GM19193 (cell line): ENCODE results near the gene SCAI.

Experiments
- POLR2A ChIP-seq: IDR thresholded peaks from 4 replicates; pipeline ENCODE4 v1.6.1; 2011; ENCODE audit not compliant: insufficient read depth, insufficient read length; ENCODE audit errors: extremely low read depth

SCAI gene

GRCh38 chr9:124941679-124942561 lies 201.4 kb downstream of the SCAI start:
- TF ChIP-seq POLR2A, result no peak

- TF ChIP-seq POLR2A, result peak; percentile 91
These were observed 202.2 kb downstream of the SCAI start, which contains the start of gene GOLGA1 for GRCh38 chr9:124940894-124941678. GOLGA1 (minus strand) TSS chr9:124941083; CDS start chr9:124938711, 2,372 bp downstream.

DNA sequence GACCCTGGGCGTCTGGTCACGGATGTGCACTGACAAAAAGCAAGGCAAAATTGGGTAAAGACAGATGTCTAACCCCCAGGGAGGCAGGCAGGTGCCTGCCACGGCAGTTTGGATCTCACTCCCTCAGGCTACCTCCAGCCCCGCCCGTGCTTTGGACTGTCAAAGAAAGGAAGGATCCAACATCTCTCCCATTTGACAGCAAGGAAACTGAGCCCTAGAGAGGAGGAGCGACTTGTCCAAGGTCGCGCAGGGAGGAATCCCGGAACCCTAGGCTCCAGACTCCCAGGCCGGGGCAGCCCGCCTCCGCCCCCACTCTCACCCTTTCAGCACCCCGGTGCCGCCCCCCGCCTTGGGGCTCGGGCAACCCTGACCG lies 202.8 kb downstream of the SCAI start:
- no peak for TF ChIP-seq POLR2A

DNA sequence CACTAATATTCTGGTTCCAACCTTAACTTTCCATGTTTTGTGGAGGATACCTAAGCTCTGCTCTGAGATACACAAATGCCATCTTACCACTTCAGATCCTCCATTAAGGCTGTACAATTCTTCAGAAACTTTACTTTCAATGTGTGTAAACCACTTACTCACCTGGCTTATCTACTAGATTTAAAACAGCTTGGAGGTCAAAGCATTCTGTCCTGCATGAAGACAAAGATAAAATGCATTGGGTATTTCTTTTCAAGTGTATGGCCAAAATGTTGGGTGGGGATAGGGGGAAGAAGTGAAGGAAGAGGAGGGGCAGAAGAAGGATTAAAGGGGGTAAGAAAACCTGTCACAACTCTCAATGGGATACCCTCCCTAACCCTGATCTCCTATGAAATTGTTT lies 203.4 kb downstream of the SCAI start:
- TF ChIP-seq POLR2A, result no peak

DNA sequence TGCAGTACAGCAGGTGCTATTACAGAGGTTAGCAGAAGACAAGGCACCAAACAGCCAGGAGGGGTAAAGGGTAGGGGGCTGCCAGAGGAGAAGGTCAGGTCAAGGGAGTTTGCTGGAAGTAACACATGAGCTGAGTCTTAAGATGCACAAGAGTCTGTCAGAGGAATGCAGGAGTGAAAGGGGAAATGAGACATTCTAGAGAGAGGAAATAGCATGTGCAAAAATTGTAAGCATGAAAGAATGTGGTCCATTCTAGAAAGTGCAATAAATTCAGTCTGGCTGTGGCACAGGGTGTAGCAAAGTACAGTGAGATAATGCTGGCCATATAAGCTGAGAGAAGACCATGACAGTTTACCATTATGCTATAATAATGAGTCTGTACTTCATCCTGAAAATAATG lies 209.0 kb downstream of the SCAI start:
- no peak for TF ChIP-seq POLR2A

GRCh38 chr9:124932333-124932732 lies 211.0 kb downstream of the SCAI start:
- TF ChIP-seq POLR2A, result no peak

- TF ChIP-seq POLR2A, result no peak
These were observed 213.9 kb downstream of the SCAI start for GRCh38 chr9:124929464-124929863.

GRCh38 chr9:124928116-124928515 lies 215.2 kb downstream of the SCAI start:
- TF ChIP-seq POLR2A, result no peak

- TF ChIP-seq POLR2A, result no peak
These were observed 228.4 kb downstream of the SCAI start for GRCh38 chr9:124914753-124915405.

DNA sequence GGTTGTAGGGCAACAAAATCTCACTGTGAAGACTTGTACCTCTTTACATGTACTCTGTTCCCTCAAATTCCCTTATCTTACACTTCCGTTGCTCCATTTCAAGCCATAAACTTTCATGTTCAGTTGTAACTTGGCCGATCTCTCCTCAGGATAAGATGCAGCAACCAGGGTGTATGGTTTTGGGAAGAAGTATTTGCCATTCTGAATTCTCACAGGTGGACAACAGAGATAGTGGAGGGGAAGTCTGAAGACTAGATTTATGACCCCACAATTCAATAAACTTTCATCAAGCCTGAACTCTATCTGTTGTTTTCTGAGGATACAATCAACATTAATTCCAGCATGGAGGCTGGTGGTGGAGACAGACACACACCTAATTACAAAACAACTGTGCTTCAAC lies 229.9 kb downstream of the SCAI start:
- TF ChIP-seq POLR2A, result no peak

DNA sequence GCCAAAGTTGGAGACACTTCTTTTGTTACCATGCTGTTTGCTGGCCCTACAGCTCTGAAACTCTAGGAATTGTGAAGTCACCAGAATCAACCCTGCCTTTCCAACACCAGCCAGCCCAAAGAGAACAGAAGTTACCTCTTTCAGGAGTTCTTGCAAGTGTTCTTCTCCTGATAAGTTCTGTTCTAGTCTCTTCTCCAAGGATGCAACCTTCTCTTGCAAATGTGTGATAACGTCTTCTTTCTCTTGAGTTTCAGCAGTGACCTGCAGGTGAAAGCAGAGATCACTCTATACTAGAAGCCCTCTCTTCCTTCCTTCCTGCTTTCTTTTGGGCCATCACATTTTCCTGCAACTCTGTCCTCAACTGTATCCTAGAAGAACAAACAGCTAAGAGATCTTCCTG lies 231.6 kb downstream of the SCAI start:
- TF ChIP-seq POLR2A, result no peak

GRCh38 chr9:124908098-124908497 lies 235.2 kb downstream of the SCAI start:
- TF ChIP-seq POLR2A, result no peak

DNA sequence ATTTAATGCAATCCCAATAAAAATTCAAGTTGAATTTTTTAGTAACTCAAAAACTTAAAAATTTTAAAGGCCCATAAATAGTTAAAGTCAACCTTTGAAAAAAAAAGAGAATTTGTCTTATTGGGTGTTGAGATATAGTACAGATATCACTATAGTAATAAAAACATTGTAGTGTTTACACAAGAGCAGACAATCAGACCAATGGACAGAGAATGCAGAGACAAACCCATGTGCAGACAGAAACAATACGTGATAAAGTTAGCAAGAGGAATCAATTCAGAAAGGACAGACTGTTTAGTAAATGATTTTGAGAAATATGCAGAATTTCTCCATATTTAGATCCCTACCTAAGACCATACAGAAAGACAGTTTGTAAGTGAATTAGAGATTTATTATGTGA lies 236.4 kb downstream of the SCAI start:
- TF ChIP-seq POLR2A, result no peak

DNA sequence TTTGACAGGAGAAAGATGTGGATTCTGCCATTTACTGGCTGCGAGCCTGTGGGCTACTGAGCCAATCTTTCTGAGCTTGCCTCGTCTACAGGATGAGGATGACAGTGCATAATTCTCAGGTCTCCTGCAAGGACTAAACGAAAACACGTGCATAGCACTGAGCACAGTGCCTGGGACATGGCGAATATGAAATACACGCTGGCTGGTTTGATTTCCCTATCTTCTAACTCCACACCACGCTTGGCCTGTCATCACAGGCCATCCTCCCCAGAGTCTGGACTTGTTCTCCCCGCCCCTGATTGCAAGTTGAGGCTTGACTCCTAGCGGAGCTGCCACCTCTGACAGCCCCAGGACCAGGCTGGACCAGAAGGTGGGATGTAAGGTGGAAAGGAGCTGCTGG lies 243.5 kb downstream of the SCAI start:
- no peak for TF ChIP-seq POLR2A

GRCh38 chr9:124897570-124898460 lies 245.5 kb downstream of the SCAI start:
- TF ChIP-seq POLR2A, result no peak

GRCh38 chr9:124894741-124895170 lies 248.6 kb downstream of the SCAI start:
- TF ChIP-seq POLR2A, result no peak
